Stimulated activated CD4-positive, alpha-beta T cell treated with anti-CD3 and anti-CD28 coated beads, Interleukin-2, amount 100 ng/mL, for 4 hours (primary cell): ENCODE data around the gene SEPTIN6.
A peak's percentile ranks its signal among the peaks of the same experiment; 100 is the strongest.

ENCODE experiments used
- DNase-seq: peaks from one replicate; pipeline ENCODE4 v3.0.0-alpha.2; 2020; ENCODE audit warnings: low read depth

SEPTIN6 gene

GRCh38 chrX:119693040-119693995 is at the start of gene SEPTIN6:
TSS of gene SEPTIN6 (minus strand) at chrX:119693168. CDS start at chrX:119693105, 63 bp downstream.
- peak; percentile 70 for DNase-seq

GRCh38 chrX:119738742-119739141 is 45.8 kb upstream of the SEPTIN6 start:
- no peak for DNase-seq

- no peak for DNase-seq
These were observed 43.3 kb upstream of the SEPTIN6 start for GRCh38 chrX:119736206-119736764.

- no peak for DNase-seq
These were observed 42.5 kb upstream of the SEPTIN6 start for GRCh38 chrX:119735467-119735866.

GRCh38 chrX:119734897-119735339 is 42.0 kb upstream of the SEPTIN6 start:
- no peak for DNase-seq

GRCh38 chrX:119729408-119730201 is 36.6 kb upstream of the SEPTIN6 start:
- DNase-seq = peak; percentile 47

GRCh38 chrX:119728487-119728886 is 35.5 kb upstream of the SEPTIN6 start:
- no peak for DNase-seq

GRCh38 chrX:119726900-119727555 is 34.1 kb upstream of the SEPTIN6 start:
- DNase-seq = no peak

- DNase-seq = no peak
These were observed 29.0 kb upstream of the SEPTIN6 start for GRCh38 chrX:119721926-119722325.

GRCh38 chrX:119721487-119721886 is 28.5 kb upstream of the SEPTIN6 start:
- no peak for DNase-seq

- DNase-seq = no peak
These were observed 16.7 kb upstream of the SEPTIN6 start for GRCh38 chrX:119709630-119710029.

- no peak for DNase-seq
These were observed 16.0 kb upstream of the SEPTIN6 start for GRCh38 chrX:119708936-119709335.

- DNase-seq = no peak
These were observed 13.6 kb upstream of the SEPTIN6 start for GRCh38 chrX:119706616-119707015.

- DNase-seq = no peak
These were observed 5.9 kb upstream of the SEPTIN6 start for GRCh38 chrX:119698845-119699244.

- no peak for DNase-seq
These were observed 3.4 kb upstream of the SEPTIN6 start for GRCh38 chrX:119696251-119696890.

GRCh38 chrX:119695535-119696050 is 2.6 kb upstream of the SEPTIN6 start:
- no peak for DNase-seq

GRCh38 chrX:119694601-119695534 is 1.9 kb upstream of the SEPTIN6 start:
- no peak for DNase-seq

GRCh38 chrX:119693996-119694451 is 1.1 kb upstream of the SEPTIN6 start:
- DNase-seq = no peak

- peak; percentile 30 for DNase-seq
These were observed 553 bp downstream of the SEPTIN6 start for GRCh38 chrX:119692191-119693039.
